ENCODE data around the gene SIPA1L3. TPM values are rescaled to one million over a fixed set of nuclear protein-coding genes. Genes with fewer than 3 reads are reported as not detected.

SIPA1L3 gene
- total and polyA plus RNA-seq, 2 experiments from 2014 or later: 15.7 to 54.1 TPM

DNA sequence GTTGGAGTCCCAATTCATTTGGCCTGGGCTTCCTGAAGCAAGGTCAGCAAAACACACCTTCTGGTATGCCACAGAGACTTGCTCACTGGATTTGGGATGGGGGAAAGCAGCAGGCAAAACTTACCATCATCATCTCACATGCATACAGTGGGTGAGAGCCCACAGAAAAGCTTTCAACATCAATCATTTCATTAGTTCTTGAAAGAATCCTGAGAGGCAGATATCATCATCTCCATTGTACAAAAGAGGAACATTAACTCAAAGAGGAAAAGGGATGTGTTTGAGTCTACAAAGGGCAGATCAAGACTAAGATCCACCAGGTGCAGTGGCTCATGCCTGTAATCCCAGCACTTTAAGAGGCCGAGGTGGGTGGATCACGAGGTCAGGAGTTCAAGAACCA, 7.0 kb upstream of the SIPA1L3 start (continued):
- TF ChIP-seq, protein P1, sequence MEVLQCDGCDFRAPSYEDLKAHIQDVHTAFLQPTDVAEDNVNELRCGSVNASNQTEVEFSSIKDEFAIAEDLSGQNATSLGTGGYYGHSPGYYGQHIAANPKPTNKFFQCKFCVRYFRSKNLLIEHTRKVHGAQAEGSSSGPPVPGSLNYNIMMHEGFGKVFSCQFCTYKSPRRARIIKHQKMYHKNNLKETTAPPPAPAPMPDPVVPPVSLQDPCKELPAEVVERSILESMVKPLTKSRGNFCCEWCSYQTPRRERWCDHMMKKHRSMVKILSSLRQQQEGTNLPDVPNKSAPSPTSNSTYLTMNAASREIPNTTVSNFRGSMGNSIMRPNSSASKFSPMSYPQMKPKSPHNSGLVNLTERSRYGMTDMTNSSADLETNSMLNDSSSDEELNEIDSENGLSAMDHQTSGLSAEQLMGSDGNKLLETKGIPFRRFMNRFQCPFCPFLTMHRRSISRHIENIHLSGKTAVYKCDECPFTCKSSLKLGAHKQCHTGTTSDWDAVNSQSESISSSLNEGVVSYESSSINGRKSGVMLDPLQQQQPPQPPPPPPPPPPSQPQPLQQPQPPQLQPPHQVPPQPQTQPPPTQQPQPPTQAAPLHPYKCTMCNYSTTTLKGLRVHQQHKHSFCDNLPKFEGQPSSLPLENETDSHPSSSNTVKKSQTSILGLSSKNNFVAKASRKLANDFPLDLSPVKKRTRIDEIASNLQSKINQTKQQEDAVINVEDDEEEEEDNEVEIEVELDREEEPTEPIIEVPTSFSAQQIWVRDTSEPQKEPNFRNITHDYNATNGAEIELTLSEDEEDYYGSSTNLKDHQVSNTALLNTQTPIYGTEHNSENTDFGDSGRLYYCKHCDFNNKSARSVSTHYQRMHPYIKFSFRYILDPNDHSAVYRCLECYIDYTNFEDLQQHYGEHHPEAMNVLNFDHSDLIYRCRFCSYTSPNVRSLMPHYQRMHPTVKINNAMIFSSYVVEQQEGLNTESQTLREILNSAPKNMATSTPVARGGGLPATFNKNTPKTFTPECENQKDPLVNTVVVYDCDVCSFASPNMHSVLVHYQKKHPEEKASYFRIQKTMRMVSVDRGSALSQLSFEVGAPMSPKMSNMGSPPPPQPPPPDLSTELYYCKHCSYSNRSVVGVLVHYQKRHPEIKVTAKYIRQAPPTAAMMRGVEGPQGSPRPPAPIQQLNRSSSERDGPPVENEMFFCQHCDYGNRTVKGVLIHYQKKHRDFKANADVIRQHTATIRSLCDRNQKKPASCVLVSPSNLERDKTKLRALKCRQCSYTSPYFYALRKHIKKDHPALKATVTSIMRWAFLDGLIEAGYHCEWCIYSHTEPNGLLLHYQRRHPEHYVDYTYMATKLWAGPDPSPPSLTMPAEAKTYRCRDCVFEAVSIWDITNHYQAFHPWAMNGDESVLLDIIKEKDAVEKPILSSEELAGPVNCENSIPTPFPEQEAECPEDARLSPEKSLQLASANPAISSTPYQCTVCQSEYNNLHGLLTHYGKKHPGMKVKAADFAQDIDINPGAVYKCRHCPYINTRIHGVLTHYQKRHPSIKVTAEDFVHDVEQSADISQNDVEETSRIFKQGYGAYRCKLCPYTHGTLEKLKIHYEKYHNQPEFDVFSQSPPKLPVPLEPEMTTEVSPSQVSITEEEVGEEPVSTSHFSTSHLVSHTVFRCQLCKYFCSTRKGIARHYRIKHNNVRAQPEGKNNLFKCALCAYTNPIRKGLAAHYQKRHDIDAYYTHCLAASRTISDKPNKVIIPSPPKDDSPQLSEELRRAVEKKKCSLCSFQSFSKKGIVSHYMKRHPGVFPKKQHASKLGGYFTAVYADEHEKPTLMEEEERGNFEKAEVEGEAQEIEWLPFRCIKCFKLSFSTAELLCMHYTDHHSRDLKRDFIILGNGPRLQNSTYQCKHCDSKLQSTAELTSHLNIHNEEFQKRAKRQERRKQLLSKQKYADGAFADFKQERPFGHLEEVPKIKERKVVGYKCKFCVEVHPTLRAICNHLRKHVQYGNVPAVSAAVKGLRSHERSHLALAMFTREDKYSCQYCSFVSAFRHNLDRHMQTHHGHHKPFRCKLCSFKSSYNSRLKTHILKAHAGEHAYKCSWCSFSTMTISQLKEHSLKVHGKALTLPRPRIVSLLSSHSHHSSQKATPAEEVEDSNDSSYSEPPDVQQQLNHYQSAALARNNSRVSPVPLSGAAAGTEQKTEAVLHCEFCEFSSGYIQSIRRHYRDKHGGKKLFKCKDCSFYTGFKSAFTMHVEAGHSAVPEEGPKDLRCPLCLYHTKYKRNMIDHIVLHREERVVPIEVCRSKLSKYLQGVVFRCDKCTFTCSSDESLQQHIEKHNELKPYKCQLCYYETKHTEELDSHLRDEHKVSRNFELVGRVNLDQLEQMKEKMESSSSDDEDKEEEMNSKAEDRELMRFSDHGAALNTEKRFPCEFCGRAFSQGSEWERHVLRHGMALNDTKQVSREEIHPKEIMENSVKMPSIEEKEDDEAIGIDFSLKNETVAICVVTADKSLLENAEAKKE (CRISPR knock-in tag; IDR thresholded peaks at IDR 0.05): no peak
- TF ChIP-seq EZH2 (IDR thresholded peaks at IDR 0.05; ENCODE audit: low read depth, unreplicated experiment) (no peak), JUNB (IDR thresholded peaks at IDR 0.05; ENCODE audit: unreplicated experiment) (no peak)

DNA sequence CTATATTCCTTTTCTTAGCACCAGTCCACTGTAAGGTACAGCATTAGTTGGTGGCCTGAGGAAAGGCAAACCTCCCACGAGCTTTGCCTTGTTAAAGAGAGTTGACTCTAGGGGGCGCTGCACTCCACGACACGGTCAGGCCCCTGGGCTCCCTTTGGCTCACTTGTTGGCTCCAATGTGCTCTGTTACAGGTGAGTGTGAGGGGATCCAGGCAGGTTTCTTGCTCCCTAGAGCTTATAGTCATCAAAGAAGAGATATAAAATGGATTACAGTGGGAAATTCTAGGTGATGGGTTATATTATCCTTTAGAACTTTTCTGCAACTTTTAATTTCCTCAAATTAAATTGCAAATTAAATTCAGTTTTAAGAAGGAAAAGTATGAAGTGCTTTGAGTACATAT, 4.3 kb upstream of the SIPA1L3 start:
- Mint-ChIP-seq H3K27me3 (ENCODE audit: insufficient read depth, low read depth, poor library complexity) (peaks cover 3% of the 10 kb centered on the region), H3K27ac (no peak overlapping the region), H3K36me3 (ENCODE audit: low read depth) (no peaks in the 10 kb centered on the region), H3K9me3 (no peaks in the 10 kb centered on the region; the same call in 1 of the 3 replicates), H3K4me3 (no peak overlapping the region), H3K4me1 (peaks cover 10% of the 10 kb centered on the region)
- no peak overlapping the region for H3K4me2 ChIP-seq
- H3K79me2 ChIP-seq (replicated peaks; ENCODE audit: insufficient read depth): peaks cover 3% of the 10 kb centered on the region
- TF ChIP-seq EZH2 (IDR thresholded peaks at IDR 0.05; ENCODE audit: low read depth, unreplicated experiment) (no peak), JUNB (IDR thresholded peaks at IDR 0.05; ENCODE audit: unreplicated experiment) (no peak), EZH2phosphoT487 (IDR thresholded peaks at IDR 0.05; ENCODE audit: unreplicated experiment) (no peak), POLR2AphosphoS5 (IDR thresholded peaks at IDR 0.05; ENCODE audit: low read depth) (no peak), STAT1 (IDR thresholded peaks at IDR 0.05; ENCODE audit: unreplicated experiment) (no peak)
- TF ChIP-seq, protein P2, sequence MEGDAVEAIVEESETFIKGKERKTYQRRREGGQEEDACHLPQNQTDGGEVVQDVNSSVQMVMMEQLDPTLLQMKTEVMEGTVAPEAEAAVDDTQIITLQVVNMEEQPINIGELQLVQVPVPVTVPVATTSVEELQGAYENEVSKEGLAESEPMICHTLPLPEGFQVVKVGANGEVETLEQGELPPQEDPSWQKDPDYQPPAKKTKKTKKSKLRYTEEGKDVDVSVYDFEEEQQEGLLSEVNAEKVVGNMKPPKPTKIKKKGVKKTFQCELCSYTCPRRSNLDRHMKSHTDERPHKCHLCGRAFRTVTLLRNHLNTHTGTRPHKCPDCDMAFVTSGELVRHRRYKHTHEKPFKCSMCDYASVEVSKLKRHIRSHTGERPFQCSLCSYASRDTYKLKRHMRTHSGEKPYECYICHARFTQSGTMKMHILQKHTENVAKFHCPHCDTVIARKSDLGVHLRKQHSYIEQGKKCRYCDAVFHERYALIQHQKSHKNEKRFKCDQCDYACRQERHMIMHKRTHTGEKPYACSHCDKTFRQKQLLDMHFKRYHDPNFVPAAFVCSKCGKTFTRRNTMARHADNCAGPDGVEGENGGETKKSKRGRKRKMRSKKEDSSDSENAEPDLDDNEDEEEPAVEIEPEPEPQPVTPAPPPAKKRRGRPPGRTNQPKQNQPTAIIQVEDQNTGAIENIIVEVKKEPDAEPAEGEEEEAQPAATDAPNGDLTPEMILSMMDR (conservative IDR thresholded peaks at IDR 0.05; ENCODE audit: low read depth in 2 of 2): peak; percentile 95 to 98
- TF ChIP-seq, protein P3, sequence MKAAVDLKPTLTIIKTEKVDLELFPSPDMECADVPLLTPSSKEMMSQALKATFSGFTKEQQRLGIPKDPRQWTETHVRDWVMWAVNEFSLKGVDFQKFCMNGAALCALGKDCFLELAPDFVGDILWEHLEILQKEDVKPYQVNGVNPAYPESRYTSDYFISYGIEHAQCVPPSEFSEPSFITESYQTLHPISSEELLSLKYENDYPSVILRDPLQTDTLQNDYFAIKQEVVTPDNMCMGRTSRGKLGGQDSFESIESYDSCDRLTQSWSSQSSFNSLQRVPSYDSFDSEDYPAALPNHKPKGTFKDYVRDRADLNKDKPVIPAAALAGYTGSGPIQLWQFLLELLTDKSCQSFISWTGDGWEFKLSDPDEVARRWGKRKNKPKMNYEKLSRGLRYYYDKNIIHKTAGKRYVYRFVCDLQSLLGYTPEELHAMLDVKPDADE (IDR thresholded peaks at IDR 0.05): no peak
- ATAC-seq (peak; percentile 25), DNase-seq (ENCODE audit: low spot score) (peak; percentile 97)
- H3F3A ChIP-seq (replicated peaks; ENCODE audit: low read depth): peaks cover 6% of the 10 kb centered on the region; the same call in 1 of the 2 replicates
- H3K27me3 ChIP-seq (ENCODE audit: insufficient read depth): no peaks in the 10 kb centered on the region
- no peaks in the 10 kb centered on the region for H4K20me1 ChIP-seq (replicated peaks; ENCODE audit: insufficient read depth)
- peaks cover 9% of the 10 kb centered on the region for H3K4me1 ChIP-seq (ENCODE audit: insufficient read depth)
- H3K36me3 ChIP-seq (ENCODE audit: insufficient read depth): no peaks in the 10 kb centered on the region
- no peak overlapping the region for H2AFZ ChIP-seq
- H3K9me2 ChIP-seq (ENCODE audit: insufficient read depth): no peaks in the 10 kb centered on the region
- no peak overlapping the region for H3K4me3 ChIP-seq
- no peak overlapping the region for H3K27ac ChIP-seq (ENCODE audit: low read depth)

Measured in GM23338 (cell line).